Smooth muscle cell (in vitro differentiated cells): ENCODE data around the gene LHX2. TPM values are rescaled to one million over a fixed set of nuclear protein-coding genes. Genes with fewer than 3 reads are reported as not detected.

Source experiments
- DNase-seq: peaks from one replicate; lab custom pipeline; 2025; ENCODE audit not compliant: unreplicated experiment; lab: John Stamatoyannopoulos, UW
- H2AFZ ChIP-seq: fragments of 200-600 bp; sonication (generic); 2 replicates; pipeline ENCODE4 v1.6.0; 2016; ENCODE audit warnings: antibody characterized with exemption, low read depth, mild to moderate bottlenecking
- H3F3A ChIP-seq: fragments of 200-600 bp; sonication (generic); 2 replicates; pipeline ENCODE4 v1.6.0; 2017; ENCODE audit warnings: antibody characterized with exemption, low read depth
- H3K27ac ChIP-seq: fragments of 200-600 bp; sonication (generic); 2 replicates; pipeline ENCODE4 v1.5.1; 2016; ENCODE audit warnings: low read depth, mild to moderate bottlenecking
- H3K27me3 ChIP-seq: fragments of 200-600 bp; sonication (generic); 2 replicates; pipeline ENCODE4 v1.6.1; 2016; ENCODE audit warnings: low read depth, mild to moderate bottlenecking
- H3K36me3 ChIP-seq: fragments of 200-600 bp; sonication (generic); 2 replicates; pipeline ENCODE4 v1.5.1; 2016; ENCODE audit warnings: low read depth
- H3K4me1 ChIP-seq: fragments of 200-600 bp; sonication (generic); 2 replicates; pipeline ENCODE4 v1.5.1; 2016; ENCODE audit warnings: low read depth
- H3K4me2 ChIP-seq: fragments of 200-600 bp; sonication (generic); 2 replicates; pipeline ENCODE4 v1.6.0; 2016; ENCODE audit warnings: mild to moderate bottlenecking
- H3K4me3 ChIP-seq: fragments of 200-600 bp; sonication (generic); 2 replicates; pipeline ENCODE4 v1.5.1; 2016; ENCODE audit warnings: mild to moderate bottlenecking
- H3K79me2 ChIP-seq: fragments of 200-600 bp; sonication (generic); 2 replicates; pipeline ENCODE4 v1.6.0; 2016; ENCODE audit warnings: low read depth, mild to moderate bottlenecking
- H3K9ac ChIP-seq: fragments of 200-600 bp; sonication (generic); 2 replicates; pipeline ENCODE4 v1.6.0; 2016; ENCODE audit warnings: low read depth
- H3K9me3 ChIP-seq: fragments of 200-600 bp; sonication (generic); replicated peaks from 2 replicates; pipeline ENCODE4 v1.5.1; 2016; ENCODE audit warnings: low read depth
- H4K20me1 ChIP-seq: fragments of 200-600 bp; sonication (generic); 2 replicates; pipeline ENCODE4 v1.6.0; 2016; ENCODE audit warnings: low read depth
- CTCF ChIP-seq: fragments of 200-600 bp; sonication (generic); IDR thresholded peaks from 2 replicates; pipeline ENCODE4 v1.5.1; 2017; ENCODE audit warnings: borderline replicate concordance, mild to moderate bottlenecking, antibody characterized with exemption; ENCODE audit not compliant: insufficient read depth, poor library complexity, severe bottlenecking
- WGBS: methylation state at CpG from one replicate; pipeline ENCODE4 v1.1.7; 2016; ENCODE audit warnings: low lambda C conversion rate; 5-methylcytosine and 5-hydroxymethylcytosine counted together
- polyA plus RNA-seq: library from polyadenylated mRNA; unstranded; fragments of >200 nt; fragmentation: Nextera tagmentation; extraction: Ambion mirVana; gene quantifications from 2 replicates; pipeline ENCODE4 v1.2.1, GENCODE V29; 2016
- total RNA-seq: library from RNA; depleted of rRNA; stranded (reverse); fragments of >200 nt; gene quantifications from 2 replicates; pipeline ENCODE4 v1.2.3, GENCODE V29; 2014

The LHX2 gene
- total and polyA plus RNA-seq, 2 experiments from 2014 or later, result not detected

DNA sequence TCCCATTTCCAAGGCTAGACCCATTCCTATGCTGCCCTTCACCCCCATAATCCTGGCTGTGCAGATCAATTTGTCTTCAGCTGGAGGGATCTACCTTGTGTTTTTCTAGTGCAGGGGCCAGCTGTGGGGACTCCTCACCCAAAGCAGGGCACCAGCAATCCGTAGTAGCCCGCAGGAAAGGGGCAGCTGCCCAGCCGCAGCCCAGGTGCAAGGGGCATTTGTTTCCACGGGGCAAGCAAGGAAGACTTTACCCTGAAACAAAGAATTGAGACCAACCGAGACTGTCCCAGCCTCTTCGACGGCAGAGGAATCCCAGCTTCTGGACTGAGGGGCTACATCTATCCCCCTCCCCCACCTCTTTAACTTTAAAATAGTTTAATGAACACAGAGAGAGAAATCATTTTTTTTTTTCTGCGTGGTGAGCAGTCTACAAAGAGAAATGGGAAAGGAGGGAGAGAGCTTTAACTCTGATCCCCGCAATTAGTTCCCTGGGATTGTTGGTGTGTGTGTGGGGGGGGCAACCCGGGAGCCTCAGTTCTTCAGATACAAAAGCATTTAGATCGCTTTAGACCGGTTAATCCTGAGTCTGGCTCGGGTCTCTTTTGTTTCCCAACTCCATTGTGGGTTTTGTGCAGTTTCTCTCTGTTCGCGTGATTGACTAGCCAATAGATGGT is 10.6 kb upstream of the LHX2 start:
- Histone ChIP-seq H3F3A (no peaks in the 10 kb centered on the region), H3K9me3 (no peaks in the 10 kb centered on the region), H3K27me3 (peaks cover 94% of the 10 kb centered on the region), H3K27ac (no peak overlapping the region), H3K4me1 (peaks cover 60% of the 10 kb centered on the region), H3K4me3 (no peak overlapping the region), H4K20me1 (no peaks in the 10 kb centered on the region), H3K9ac (no peak overlapping the region), H3K36me3 (no peaks in the 10 kb centered on the region), H3K79me2 (no peaks in the 10 kb centered on the region), H3K4me2 (no peak overlapping the region), H2AFZ (no peak overlapping the region)
- no peak for TF ChIP-seq CTCF
- 8% methylated on average over 15 of the region's 15 CpGs for WGBS
- no peak for DNase-seq

DNA sequence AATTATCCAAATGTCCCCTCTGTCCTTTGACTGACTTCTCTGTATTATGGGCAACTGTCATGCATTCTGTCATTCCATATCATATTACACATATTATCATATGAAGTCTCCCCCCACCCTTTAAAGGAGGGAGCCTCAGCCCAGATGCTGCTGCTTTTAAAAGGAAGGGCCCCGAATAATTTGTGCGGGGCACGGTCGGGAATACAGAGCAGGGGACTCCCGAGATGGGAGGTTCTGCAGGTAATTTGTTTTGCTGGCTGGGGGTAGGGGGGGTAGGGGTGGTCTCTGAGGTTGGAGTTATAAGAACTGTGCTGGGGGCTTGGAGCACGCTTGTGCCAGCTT is 10.1 kb upstream of the LHX2 start:
- no peak overlapping the region for H2AFZ ChIP-seq
- H3F3A ChIP-seq, result no peaks in the 10 kb centered on the region
- peaks cover 61% of the 10 kb centered on the region for H3K4me1 ChIP-seq
- no peaks in the 10 kb centered on the region for H3K79me2 ChIP-seq
- H3K4me3 ChIP-seq, result no peak overlapping the region
- no peaks in the 10 kb centered on the region for H3K36me3 ChIP-seq
- no peaks in the 10 kb centered on the region for H3K9me3 ChIP-seq
- peaks cover 94% of the 10 kb centered on the region for H3K27me3 ChIP-seq
- no peak overlapping the region for H3K4me2 ChIP-seq
- 11% methylated on average over 6 of the region's 6 CpGs for WGBS
- TF ChIP-seq CTCF, result no peak
- no peak overlapping the region for H3K27ac ChIP-seq
- no peak overlapping the region for H3K9ac ChIP-seq
- H4K20me1 ChIP-seq, result no peaks in the 10 kb centered on the region
- no peak for DNase-seq

- no peaks in the 10 kb centered on the region for H3K79me2 ChIP-seq
- no peaks in the 10 kb centered on the region for H3F3A ChIP-seq
- peaks cover 94% of the 10 kb centered on the region for H3K27me3 ChIP-seq
- H4K20me1 ChIP-seq, result no peaks in the 10 kb centered on the region
- no peaks in the 10 kb centered on the region for H3K9me3 ChIP-seq
- no peaks in the 10 kb centered on the region for H3K36me3 ChIP-seq
- no peak for TF ChIP-seq CTCF
- H3K4me1 ChIP-seq, result peaks cover 66% of the 10 kb centered on the region
- no peak overlapping the region for H3K9ac ChIP-seq
- DNase-seq, result no peak
- no peak overlapping the region for H3K27ac ChIP-seq
- 23% methylated on average over 5 of the region's 5 CpGs for WGBS
- no peak overlapping the region for H3K4me2 ChIP-seq
- no peak overlapping the region for H3K4me3 ChIP-seq
- no peak overlapping the region for H2AFZ ChIP-seq
These were observed 9.6 kb upstream of the LHX2 start for GRCh38 chr9:124001866-124002525.
